ENCODE measurements around the gene REPIN1. TPM values are rescaled to one million over a fixed set of nuclear protein-coding genes. Genes with fewer than 3 reads are reported as not detected.

Gene REPIN1
- 80.7 TPM for polyA plus RNA-seq (ENCODE audit: insufficient read length)
- long read RNA-seq, donor 1, transcript REPIN1-202 (1 exons, 2,876 nt): major isoform, 150 of 197 reads
- long read RNA-seq, donor 1, transcript REPIN1-203 (2 exons, 2,969 nt): minor isoform, 20 of 197 reads
- long read RNA-seq, donor 1, transcript REPIN1-207 (2 exons, 1,064 nt): minor isoform, 5 of 197 reads
- long read RNA-seq, donor 1, transcript REPIN1-214 (3 exons, 2,058 nt): minor isoform, 16 of 197 reads
- long read RNA-seq, donor 1, partial matches to known transcripts: 0 of 197 reads
- long read RNA-seq, donor 1, other reads (novel, unspliced or antisense): 0 of 197 reads
- long read RNA-seq, donor 2, transcript REPIN1-202 (1 exons, 2,876 nt): major isoform, 92 of 115 reads
- long read RNA-seq, donor 2, transcript REPIN1-214 (3 exons, 2,058 nt): minor isoform, 5 of 115 reads
- long read RNA-seq, donor 2, transcript REPIN1-203 (2 exons, 2,969 nt): minor isoform, 13 of 115 reads
- long read RNA-seq, donor 2, partial matches to known transcripts: 0 of 115 reads
- long read RNA-seq, donor 2, other reads (novel, unspliced or antisense): 0 of 115 reads
- long read RNA-seq, donor 3, transcript REPIN1-202 (1 exons, 2,876 nt): major isoform, 96 of 109 reads
- long read RNA-seq, donor 3, transcript REPIN1-203 (2 exons, 2,969 nt): minor isoform, 6 of 109 reads
- long read RNA-seq, donor 3, transcript REPIN1-214 (3 exons, 2,058 nt): minor isoform, 7 of 109 reads
- long read RNA-seq, donor 3, partial matches to known transcripts: 0 of 109 reads
- long read RNA-seq, donor 3, other reads (novel, unspliced or antisense): 0 of 109 reads
- long read RNA-seq, donor 4, transcript REPIN1-202 (1 exons, 2,876 nt): major isoform, 16 of 18 reads
- long read RNA-seq, donor 4, partial matches to known transcripts: 0 of 18 reads
- long read RNA-seq, donor 4, other reads (novel, unspliced or antisense): 0 of 18 reads
- long read RNA-seq, donor 5, transcript REPIN1-214 (3 exons, 2,058 nt): minor isoform, 6 of 157 reads
- long read RNA-seq, donor 5, transcript REPIN1-219 (3 exons, 480 nt): minor isoform, 5 of 157 reads
- long read RNA-seq, donor 5, transcript REPIN1-203 (2 exons, 2,969 nt): minor isoform, 16 of 157 reads
- long read RNA-seq, donor 5, transcript REPIN1-202 (1 exons, 2,876 nt): major isoform, 121 of 157 reads
- long read RNA-seq, donor 5, partial matches to known transcripts: 0 of 157 reads
- long read RNA-seq, donor 5, other reads (novel, unspliced or antisense): 7 of 157 reads
- long read RNA-seq, donor 6, transcript REPIN1-203 (2 exons, 2,969 nt): minor isoform, 8 of 144 reads
- long read RNA-seq, donor 6, transcript REPIN1-202 (1 exons, 2,876 nt): major isoform, 118 of 144 reads
- long read RNA-seq, donor 6, transcript REPIN1-214 (3 exons, 2,058 nt): minor isoform, 7 of 144 reads
- long read RNA-seq, donor 6, partial matches to known transcripts: 0 of 144 reads
- long read RNA-seq, donor 6, other reads (novel, unspliced or antisense): 5 of 144 reads
- long read RNA-seq, donor 7, transcript REPIN1-202 (1 exons, 2,876 nt): major isoform, 123 of 153 reads
- long read RNA-seq, donor 7, transcript REPIN1-203 (2 exons, 2,969 nt): minor isoform, 15 of 153 reads
- long read RNA-seq, donor 7, transcript REPIN1-214 (3 exons, 2,058 nt): minor isoform, 7 of 153 reads
- long read RNA-seq, donor 7, partial matches to known transcripts: 0 of 153 reads
- long read RNA-seq, donor 7, other reads (novel, unspliced or antisense): 0 of 153 reads
- long read RNA-seq, donor 8, transcript REPIN1-202 (1 exons, 2,876 nt): major isoform, 45 of 52 reads
- long read RNA-seq, donor 8, transcript REPIN1-203 (2 exons, 2,969 nt): minor isoform, 5 of 52 reads
- long read RNA-seq, donor 8, partial matches to known transcripts: 0 of 52 reads
- long read RNA-seq, donor 8, other reads (novel, unspliced or antisense): 0 of 52 reads

DNA sequence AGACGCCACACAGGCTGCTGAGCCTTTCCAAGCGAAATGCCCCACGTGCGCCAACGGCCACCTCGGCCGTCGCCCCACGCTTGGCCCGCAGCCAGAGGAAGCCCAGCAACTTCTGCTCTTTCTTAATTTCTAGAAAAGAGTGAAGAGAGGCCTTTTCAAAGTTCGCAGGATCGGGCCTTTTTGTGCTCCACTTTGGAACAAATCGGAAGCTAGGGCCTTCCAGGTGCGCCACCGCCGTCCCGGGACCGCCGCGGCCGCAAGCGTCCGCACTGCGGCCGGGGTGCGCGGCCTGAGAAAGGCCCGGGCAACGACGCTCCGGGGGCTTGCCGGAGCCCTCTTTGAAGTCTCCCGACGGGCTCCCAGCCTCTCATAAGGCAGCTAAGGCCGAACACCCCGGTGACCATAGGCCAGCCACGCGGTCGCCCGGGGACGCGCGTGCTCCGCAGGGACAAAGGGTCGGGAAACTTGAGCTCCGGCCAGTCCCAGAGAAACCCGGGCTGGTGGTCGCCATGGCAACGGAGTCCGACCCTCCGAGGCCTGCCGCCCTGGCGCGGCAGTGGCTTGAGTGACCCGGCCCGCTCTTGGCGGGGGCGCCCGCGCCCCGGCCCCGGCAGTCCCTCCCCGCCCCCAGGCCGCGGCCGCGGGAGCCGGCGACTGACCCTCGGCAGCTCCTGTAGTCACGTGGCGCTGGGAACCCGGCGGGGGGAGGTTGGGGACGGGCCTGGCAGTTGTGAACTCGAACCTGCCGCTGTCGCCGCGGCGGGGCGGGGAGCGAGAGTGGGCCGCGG, at the start of gene REPIN1:
TSS of gene REPIN1 (plus strand) at position 727 of the 788 bp plus-strand sequence. CDS start 890 bp downstream, outside the sequence.
- DNase-seq: peak; percentile 88

DNA sequence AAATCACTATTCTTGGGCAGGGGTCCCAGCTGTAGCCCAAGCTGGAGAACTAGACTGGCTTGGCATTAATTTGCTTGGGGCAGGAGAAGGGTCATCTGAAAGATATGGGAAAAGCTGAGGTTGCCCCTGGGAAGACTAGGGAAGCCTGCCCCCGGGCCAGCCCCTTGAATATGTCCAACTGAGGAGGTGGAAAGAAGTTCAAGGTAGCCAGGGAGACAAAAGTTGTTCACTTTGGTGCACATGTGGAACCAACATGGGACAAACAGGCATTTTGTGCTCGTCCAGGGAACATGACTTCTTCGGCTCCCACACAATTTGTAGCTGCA, 46.9 kb upstream of the REPIN1 start:
- no peak for DNase-seq

DNA sequence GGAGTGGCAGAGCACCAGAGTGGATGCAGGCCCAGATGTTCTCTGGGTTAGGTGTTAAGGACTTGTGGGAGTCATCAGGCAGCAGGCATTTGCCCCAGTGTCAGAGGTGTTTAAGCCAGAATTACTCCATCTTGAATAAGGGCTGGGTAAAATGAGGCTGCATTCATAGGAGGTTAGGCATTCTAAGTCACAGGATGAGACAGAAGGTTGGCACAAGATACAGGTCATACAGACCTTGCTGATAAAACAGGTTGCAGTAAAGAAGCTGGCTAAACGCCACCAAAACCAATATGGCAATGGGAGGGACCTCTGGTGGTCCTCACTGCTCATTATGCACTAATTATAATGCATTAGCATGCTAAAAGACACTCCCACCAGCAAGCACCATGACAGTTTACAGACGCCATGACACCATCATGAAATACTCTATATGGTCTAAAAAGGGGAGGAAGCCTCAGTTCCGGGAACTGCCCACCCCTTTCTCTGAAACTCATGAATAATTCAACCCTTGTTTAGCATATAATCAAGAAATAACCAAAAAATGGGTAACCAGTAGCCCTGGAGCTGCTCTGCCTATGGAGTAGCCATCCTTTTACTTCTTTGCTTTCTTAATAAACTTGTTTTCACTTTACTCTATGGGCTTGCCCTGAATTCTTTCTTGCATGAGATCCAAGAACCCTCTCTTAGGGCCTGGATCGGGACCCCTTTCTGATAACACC, 46.3 kb upstream of the REPIN1 start:
- no peak for DNase-seq

DNA sequence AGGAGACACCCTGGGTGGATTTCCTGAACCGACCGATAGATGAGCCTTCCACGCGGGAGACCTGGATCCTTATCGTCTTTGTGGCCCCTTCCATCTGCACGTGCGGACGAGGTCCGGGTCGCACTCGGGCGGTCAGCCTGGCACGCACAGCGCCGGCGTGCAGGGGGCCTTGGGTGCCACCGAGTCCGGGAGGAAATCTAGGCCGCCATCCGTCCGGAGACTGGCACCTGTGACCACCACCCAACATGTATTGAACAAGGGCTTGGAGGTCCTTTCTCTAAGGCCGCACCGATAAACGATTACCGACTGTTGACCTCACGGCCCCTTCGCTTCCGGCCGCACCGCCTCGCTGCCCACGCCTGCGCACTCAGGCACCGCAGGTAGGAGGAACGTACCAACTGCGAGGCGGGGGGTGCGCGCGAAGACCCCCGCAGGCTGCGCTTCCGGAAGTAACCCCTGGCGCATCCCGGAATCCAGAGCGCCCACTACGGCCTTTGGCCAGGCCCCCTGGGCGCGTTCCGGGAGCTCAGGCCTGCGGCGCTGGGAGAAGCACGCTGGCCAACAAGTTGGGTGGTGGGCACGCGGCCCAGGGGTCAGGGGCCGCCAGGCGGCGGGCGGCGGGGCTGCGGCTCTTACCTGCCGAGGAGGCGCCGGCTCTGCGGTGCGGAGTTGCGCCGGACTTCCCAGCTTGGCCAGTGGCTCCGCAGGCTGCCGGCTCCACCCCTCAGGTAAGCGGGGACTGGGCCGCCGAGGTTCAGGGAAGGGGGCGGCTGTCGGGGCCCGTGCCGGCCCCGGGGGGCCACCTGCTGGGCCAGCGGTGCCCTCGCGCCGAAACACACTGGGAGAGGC, 45.6 kb upstream of the REPIN1 start, which contains the start of the genes ACTR3C and LRRC61:
TSS of gene ACTR3C (minus strand) at position 713 of the 849 bp plus-strand sequence. CDS start 28,249 bp downstream, outside the sequence.
TSS of gene LRRC61 (plus strand) at position 523 of the 849 bp plus-strand sequence. CDS start 13,507 bp downstream, outside the sequence.
- peak; percentile 74 for DNase-seq

DNA sequence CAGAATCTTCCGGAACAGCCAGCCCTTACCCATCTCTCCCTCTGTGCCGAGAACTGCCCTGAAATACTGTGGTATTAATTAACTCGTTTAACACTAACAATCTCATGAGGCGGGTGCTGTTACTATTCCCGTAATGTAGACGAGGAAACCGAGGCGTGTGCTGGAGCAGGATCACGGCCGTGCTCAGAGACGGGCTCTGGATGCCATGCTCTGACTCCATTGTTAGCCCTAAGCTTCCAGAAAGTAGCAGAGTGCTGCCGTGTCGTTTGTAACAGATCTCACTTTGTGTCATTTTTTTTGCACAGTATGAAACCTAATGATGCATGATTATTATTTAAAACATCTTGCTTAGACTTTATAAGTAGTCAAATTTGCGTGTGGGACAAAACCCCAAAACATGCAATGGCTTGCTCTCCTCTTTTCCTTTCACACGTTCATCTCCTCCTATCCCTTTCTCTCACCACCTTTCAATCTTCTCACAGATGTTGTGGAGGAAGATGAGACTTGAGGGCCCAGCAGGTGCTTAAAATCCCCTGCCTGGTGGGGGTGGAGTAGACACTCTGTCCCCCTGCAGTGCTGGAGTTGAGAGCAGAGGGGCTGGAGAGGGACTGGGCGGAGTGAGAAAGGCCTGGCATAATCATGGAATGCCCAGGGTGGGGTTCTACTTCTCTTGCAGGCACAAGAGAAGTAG, 44.8 kb upstream of the REPIN1 start:
- DNase-seq: no peak

DNA sequence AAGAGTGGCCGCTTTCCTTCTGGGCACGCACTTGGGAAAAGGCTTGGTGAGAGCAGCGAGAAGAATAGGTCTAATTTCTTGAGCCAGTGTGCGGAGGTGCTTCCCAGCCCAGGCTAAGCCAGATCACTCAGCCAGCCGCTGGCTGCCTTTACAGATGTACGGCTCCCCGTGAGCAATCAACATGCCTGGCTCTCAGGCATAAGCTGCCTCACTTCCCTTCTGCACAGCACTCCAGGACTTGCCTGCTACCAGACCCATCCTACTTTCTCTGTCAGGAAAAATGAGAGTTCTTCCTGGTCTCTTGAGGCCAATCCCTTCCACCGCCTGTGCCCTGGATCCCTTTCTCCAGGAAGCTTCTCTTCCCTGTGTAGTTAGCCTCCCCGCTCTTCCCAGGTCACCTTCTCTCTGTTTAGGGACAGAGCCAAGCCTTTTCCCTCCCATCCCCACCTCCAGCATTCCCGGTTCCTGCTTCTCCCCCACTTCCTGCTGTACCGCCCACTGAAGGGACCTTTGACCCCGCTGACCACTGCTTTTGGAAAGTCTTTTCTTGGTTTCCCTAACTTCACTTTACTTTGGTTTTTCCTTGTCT, 44.2 kb upstream of the REPIN1 start:
- DNase-seq: no peak

DNA sequence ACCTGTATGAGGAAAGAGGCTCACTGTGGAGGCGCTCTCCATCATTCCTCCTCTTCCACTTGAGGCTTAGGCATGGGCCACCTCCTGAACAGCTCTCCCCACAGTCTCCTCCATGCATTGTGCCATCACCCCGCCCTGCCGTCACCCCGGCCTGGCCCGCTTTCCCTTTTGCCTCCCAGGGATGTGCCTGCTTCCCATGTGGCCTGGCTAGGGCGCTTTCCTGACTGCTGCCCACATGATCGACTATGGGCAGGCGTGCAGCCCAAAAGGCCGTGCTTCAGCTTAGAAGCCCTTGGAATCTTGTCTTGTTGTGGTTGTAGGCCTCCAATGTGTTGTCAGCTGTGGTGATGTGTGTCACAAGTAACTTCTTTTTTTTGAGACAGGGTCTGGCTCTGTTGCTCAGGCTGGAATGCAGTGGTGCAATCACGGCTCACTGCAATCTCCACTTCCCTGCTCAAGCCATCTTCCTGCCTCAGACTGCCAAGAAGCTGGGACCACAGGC, 43.5 kb upstream of the REPIN1 start:
- no peak for DNase-seq

DNA sequence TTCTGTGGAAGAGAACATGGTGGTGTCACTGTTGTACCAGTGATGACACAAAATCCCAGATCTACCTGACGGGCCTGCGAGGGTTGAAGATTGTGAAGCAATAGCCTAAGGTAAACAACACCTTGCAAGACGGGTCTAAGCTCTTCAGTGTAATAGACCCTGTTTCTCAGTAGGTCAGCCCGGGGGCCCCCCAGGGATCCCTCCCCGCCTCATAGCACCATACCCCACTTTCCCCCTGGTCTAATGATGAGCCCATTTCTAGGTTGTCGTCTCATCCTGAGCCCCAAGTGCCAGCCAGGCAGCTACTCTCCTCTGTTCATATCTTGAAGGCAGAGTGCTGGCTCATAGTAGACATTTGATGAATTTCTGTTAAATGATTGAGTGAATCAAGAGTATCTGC, 42.7 kb upstream of the REPIN1 start:
- DNase-seq: no peak

DNA sequence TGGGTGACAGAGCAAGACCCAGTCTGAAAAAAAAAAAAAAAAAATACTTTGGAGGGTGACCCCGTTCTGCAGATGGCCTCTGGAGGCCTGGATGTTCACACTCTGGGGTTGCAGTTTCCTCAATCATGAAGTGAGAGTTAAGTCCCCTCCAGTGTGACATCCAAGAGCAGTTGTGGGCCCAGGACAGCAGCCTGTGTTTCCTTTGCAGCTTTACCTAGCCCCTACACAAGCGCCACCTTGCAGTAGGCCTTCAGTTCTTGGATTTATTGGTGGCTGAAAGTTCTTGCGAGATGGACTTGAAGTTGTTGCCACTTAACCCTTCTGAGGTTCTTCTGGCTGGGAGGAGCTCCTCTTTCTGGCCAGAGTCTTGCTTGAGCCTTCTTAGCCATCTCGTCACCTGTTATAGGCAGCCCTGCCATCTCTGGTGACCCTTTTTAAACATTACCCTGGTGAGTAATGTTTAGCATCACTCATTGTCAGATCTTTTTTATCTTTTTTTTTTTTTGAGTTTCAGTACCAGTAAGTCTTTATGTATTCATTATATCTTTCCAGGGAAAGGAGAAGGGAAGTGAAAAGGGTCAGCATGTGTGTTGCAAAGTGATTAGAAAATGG, 41.9 kb upstream of the REPIN1 start:
- no peak for DNase-seq

DNA sequence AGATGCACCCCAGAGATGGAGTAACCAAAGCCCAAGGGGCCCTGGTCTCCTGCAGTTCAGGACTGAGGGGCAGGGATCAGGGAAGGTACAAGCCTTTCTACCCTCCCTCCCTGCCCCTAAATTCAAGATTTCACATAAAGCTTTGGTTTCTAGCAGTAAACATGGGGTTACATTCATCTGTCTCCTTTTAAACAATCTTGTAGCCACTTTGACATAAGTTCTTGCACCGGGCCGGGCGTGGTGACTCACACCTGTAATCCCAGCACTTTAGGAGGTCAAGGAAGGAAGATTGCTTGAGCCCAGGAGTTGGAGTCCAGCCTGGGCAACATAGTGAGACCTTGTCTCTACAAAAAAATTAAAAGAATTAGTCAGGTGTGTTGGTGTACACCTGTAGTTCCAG, 41.3 kb upstream of the REPIN1 start:
- no peak for DNase-seq

DNA sequence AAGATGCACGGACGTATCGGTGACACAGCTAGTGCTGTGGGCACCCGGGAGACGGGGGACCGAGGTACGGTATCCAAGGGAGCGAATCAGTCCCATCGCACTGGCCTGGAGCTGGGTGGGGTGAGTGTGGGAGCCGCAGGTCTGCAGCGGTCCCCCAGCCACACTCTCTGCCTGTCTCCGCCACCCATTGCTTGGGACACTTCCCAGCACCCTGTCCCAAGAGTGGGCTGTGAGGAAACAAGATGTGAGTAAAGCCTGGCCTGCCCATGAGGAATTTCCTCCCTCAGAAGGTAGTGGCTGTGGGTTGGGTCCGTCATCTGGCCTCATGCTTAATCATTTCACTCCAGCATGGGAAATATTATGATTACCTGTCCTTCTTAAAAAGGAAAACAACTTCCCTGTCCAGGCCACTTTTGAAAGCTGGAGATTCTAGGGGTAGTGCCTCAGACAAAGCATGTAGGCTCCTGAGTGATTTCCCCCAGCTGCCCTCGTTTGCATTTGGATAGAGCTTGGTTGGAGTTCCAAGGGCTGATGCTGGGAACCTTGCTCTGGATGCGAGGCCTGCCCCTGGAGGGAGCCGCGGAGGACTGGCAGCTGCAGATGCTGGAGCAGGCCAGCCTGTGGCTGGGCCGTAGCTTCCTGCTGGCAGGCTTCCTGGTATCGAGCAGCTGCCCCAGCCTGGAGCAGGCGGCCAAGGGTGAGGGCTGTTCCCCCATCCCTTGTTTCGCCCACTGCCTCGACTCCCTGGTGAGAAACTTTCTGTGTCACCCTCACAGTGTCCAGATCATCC, 39.1 kb upstream of the REPIN1 start:
- no peak for DNase-seq

DNA sequence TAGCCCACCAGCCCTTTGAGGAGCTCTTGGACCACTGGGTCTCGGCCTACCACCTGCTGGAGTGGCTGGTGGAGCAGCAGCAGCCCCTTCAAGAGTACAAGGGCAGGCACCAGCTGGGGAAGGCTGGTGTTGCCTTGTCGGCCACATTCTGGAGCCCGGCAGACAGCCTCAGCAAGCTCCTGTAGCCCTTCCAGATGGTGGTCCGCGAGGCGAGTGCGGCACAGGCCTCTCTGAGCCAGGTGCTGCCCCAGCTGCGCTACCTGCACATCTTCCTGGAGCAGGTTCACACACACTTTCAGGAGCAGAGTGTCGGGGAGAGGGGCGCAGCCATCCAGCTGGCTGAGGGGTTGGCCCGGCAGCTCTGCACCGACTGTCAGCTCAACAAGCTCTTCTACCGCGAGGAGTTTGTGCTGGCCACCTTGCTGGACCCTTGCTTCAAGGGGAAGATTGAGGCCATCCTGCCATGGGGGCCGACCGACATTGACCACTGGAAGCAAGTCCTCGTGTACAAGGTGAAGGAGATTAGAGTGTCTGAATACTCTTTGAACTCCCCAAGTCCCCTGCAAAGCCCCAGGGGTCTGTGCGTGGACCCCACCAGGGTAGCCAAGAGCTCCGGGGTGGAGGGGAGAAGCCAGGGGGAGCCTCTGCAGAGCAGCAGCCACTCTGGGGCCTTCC, 38.3 kb upstream of the REPIN1 start:
- no peak for DNase-seq

DNA sequence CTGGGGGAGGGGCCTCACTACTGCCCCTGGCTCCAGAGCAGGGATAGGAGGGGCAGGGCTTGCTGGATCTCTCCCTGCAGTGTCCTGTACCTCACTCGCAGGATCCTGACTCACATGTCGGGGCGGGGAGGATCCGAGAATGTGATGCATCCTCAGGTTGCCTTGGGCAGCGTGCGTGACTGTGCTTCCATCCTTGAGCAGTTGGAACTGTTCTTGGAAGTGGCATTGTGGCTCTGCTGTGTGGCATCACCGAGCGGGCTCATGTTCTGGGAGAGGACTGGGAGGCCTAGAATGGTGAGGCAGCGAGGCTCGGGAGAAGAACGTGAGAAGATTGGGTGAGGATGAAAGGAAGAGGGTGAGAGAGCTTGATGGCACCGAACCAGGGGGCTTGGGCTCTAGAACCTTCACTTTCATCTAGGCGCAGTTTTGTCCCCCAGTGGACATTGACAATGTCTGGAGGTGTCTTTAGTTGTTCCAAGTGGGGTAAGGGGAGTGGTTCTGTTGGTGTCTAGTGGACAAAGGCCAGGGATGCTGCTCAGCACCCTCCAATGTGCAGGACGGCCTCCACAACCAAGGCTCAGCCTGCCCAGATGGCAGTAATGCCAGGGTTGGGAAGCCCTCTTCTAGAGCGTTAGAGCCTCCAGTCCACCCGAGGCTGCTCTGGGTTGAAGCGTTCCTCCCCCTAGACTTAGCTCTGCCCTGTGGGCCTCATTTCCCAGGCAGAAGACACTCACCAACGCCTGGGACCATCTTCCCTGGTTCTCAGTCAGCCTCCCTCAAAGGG, 35.6 kb upstream of the REPIN1 start:
- DNase-seq: no peak

DNA sequence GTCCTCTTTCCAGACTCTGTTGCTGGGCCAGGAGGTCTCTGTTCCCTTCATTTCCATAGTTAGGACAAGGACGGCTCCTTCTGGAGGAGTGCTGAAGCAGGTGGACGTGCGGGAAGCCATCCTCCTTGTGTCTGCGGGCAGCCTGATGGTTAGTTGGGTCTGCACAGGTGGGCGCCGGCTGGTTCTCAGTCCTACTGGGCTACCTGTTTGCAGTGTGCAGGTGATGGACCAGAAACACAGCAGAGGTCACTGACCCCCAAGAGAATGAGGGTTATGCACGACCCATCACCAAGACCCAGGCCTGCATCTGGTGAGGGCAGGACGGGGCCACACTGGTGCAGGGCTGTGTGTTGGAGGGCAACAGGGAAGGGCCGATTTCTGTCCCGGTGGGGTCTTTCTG, 35.0 kb upstream of the REPIN1 start:
- DNase-seq: no peak
